ENCODE data around the gene PDK3. TPM values are rescaled to one million over a fixed set of nuclear protein-coding genes. Genes with fewer than 3 reads are reported as not detected.

The PDK3 gene
- total RNA-seq, 1 experiment from 2014 or later, result 47.3 TPM

DNA sequence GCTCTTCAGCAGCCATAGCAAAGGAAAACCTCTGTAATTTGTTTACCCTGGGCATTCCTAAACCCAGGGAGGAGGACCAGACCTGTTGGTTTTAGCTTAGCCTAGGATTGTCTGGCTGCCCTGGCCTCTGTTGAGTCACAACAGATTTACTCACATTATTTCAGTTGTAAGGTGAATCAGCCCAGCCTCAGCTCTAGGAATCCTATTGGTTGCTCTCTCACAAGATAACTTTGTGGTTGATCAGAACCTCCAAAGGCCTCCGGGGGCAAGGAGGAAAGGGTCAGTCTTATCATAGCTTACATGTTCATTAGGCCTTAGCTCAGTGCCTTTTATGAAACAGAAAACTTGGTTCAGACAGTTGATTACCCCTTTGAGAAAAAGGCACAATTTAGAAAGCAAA, 41.0 kb downstream of the PDK3 start:
- H3K9ac ChIP-seq (ENCODE audit: extremely low read depth, insufficient read length, low read length), result no peak overlapping the region
- Mint-ChIP-seq H3K9me3 (no peaks in the 10 kb centered on the region), H3K4me1 (no peaks in the 10 kb centered on the region), H3K36me3 (ENCODE audit: insufficient read depth in 1 of 3, low read depth in 3 of 3) (peaks cover 10 to 48% (median 38%) of the 10 kb centered on the region in 3 experiments; a peak in 6 of 7 replicates), H3K27ac (no peak overlapping the region), H3K4me3 (no peak overlapping the region), H3K27me3 (ENCODE audit: low read depth) (no peaks in the 10 kb centered on the region)
- no peak overlapping the region for H4K5ac ChIP-seq (ENCODE audit: insufficient read length, low read depth, low read length)
- H2BK5ac ChIP-seq (ENCODE audit: insufficient read length, low read length), result no peak overlapping the region
- H4K8ac ChIP-seq (replicated peaks; ENCODE audit: insufficient read length, low read depth, low read length), result no peak overlapping the region
- WGBS (ENCODE audit: extremely low coverage, insufficient read length, low lambda C conversion rate), result no CpG with 5 or more reads among the region's 1 CpG
- no peak overlapping the region for H3K14ac ChIP-seq (ENCODE audit: insufficient read depth, low read length)
- H3K23ac ChIP-seq (ENCODE audit: insufficient read length, low read depth, low read length), result no peak overlapping the region
- H3K23me2 ChIP-seq (ENCODE audit: insufficient read length, low read depth, low read length, poor library complexity, severe bottlenecking), result no peaks in the 10 kb centered on the region
- no peak overlapping the region for H3K18ac ChIP-seq (ENCODE audit: insufficient read length, low read depth, low read length)
- no peak overlapping the region for H2AFZ ChIP-seq (ENCODE audit: low read length)
- no peak overlapping the region for H3K4ac ChIP-seq (ENCODE audit: low read depth, low read length)
- H2BK120ac ChIP-seq (ENCODE audit: low read depth, low read length, poor library complexity, severe bottlenecking), result no peak overlapping the region
- H3K79me1 ChIP-seq (ENCODE audit: insufficient read depth, low read depth, low read length, poor library complexity, severe bottlenecking), result no peaks in the 10 kb centered on the region
- H3K4me1 ChIP-seq (ENCODE audit: insufficient read depth, low read length), result no peaks in the 10 kb centered on the region
- H2BK12ac ChIP-seq (ENCODE audit: insufficient read length, low read depth, low read length), result no peak overlapping the region
- no peak overlapping the region for H3K4me2 ChIP-seq (ENCODE audit: insufficient read depth, insufficient read length, low read length)
- TF ChIP-seq, protein P1, sequence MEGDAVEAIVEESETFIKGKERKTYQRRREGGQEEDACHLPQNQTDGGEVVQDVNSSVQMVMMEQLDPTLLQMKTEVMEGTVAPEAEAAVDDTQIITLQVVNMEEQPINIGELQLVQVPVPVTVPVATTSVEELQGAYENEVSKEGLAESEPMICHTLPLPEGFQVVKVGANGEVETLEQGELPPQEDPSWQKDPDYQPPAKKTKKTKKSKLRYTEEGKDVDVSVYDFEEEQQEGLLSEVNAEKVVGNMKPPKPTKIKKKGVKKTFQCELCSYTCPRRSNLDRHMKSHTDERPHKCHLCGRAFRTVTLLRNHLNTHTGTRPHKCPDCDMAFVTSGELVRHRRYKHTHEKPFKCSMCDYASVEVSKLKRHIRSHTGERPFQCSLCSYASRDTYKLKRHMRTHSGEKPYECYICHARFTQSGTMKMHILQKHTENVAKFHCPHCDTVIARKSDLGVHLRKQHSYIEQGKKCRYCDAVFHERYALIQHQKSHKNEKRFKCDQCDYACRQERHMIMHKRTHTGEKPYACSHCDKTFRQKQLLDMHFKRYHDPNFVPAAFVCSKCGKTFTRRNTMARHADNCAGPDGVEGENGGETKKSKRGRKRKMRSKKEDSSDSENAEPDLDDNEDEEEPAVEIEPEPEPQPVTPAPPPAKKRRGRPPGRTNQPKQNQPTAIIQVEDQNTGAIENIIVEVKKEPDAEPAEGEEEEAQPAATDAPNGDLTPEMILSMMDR (conservative IDR thresholded peaks at IDR 0.05), result no peak
- no peak overlapping the region for H3K56ac ChIP-seq (ENCODE audit: insufficient read length, low read depth, low read length)
- no peaks in the 10 kb centered on the region for H4K20me1 ChIP-seq (ENCODE audit: control insufficient read depth, insufficient read depth, insufficient read length)
- H3K27me3 ChIP-seq (ENCODE audit: insufficient read depth, low read length), result no peaks in the 10 kb centered on the region
- DNase-seq, result no peak
- no peak overlapping the region for H3K27ac ChIP-seq (ENCODE audit: insufficient read length, low read depth, low read length)
- no peak overlapping the region for H2AK5ac ChIP-seq (ENCODE audit: insufficient read length, low read length)
- H4K91ac ChIP-seq (ENCODE audit: insufficient read length, low read depth, low read length), result no peak overlapping the region
- no peaks in the 10 kb centered on the region for H3K9me3 ChIP-seq (ENCODE audit: control insufficient read depth, low read depth, low read length)
- H2BK15ac ChIP-seq (ENCODE audit: low read depth, low read length), result no peak overlapping the region
- H3K79me2 ChIP-seq (ENCODE audit: insufficient read depth, low read length), result no peaks in the 10 kb centered on the region
- no peak overlapping the region for H2BK20ac ChIP-seq (ENCODE audit: low read depth, low read length, poor library complexity, severe bottlenecking)
- no peak overlapping the region for H3T11ph ChIP-seq (ENCODE audit: low read length)

Measured in H9 (cell line).